ENCODE measurements around the gene AQP12B.

AQP12B gene

GRCh38 chr2:240651185-240651584 lies 31.5 kb downstream of the AQP12B start:
- no peak for DNase-seq
- H3K4me3 ChIP-seq (ENCODE audit: low read length) = no peak overlapping the region
- H2AK5ac ChIP-seq (ENCODE audit: low read length) = no peak overlapping the region

GRCh38 chr2:240650254-240650965 lies 32.3 kb downstream of the AQP12B start:
- WGBS (ENCODE audit: extremely low coverage, insufficient coverage, low lambda C conversion rate) = no CpG with 5 or more reads among the region's 13 CpGs
- Histone ChIP-seq H3K18ac (ENCODE audit: low read length) (no peak overlapping the region), H3K4ac (ENCODE audit: low read depth, low read length) (no peak overlapping the region), H3K9ac (ENCODE audit: low read length) (no peak overlapping the region), H3K36me3 (ENCODE audit: control insufficient read depth, insufficient read depth, low read length) (no peaks in the 10 kb centered on the region), H2BK15ac (replicated peaks; ENCODE audit: low read depth) (no peak overlapping the region), H2AK5ac (ENCODE audit: low read length) (no peak overlapping the region), H2BK120ac (ENCODE audit: low read depth, low read length) (no peak overlapping the region), H3K4me1 (ENCODE audit: control insufficient read depth, low read depth, low read length) (no peaks in the 10 kb centered on the region), H2BK5ac (ENCODE audit: low read length) (no peak overlapping the region), H3K27me3 (ENCODE audit: insufficient read depth, low read length, poor library complexity) (no peaks in the 10 kb centered on the region), H4K8ac (ENCODE audit: low read depth, low read length) (no peak overlapping the region), H3K79me1 (ENCODE audit: low read length) (no peaks in the 10 kb centered on the region), H3K27ac (ENCODE audit: low read depth, low read length) (no peak overlapping the region), H3K4me2 (ENCODE audit: low read length) (no peak overlapping the region), H4K5ac (ENCODE audit: low read length) (no peak overlapping the region), H3K4me3 (ENCODE audit: low read length) (no peak overlapping the region), H3K79me2 (ENCODE audit: control insufficient read depth, insufficient read depth, low read length) (no peaks in the 10 kb centered on the region), H3K56ac (ENCODE audit: low read length) (no peak overlapping the region), H3K23ac (ENCODE audit: low read length) (no peak overlapping the region)
- DNase-seq = no peak

More at GRCh38 chr2:240651185-240651584, 31.5 kb downstream of the AQP12B start:
- no peak overlapping the region for H4K5ac ChIP-seq (ENCODE audit: low read length)
- H3K79me2 ChIP-seq (ENCODE audit: control insufficient read depth, insufficient read depth, low read length) = no peaks in the 10 kb centered on the region
- no peak overlapping the region for H3K4ac ChIP-seq (ENCODE audit: low read depth, low read length)
- H3K27ac ChIP-seq (ENCODE audit: low read depth, low read length) = no peak overlapping the region
- no peak overlapping the region for H2BK5ac ChIP-seq (ENCODE audit: low read length)
- no peak overlapping the region for H3K23ac ChIP-seq (ENCODE audit: low read length)
- H3K36me3 ChIP-seq (ENCODE audit: control insufficient read depth, insufficient read depth, low read length) = no peaks in the 10 kb centered on the region
- H3K9ac ChIP-seq (ENCODE audit: low read length) = no peak overlapping the region
- WGBS (ENCODE audit: extremely low coverage, insufficient coverage, low lambda C conversion rate) = no CpG with 5 or more reads among the region's 3 CpGs
- no peaks in the 10 kb centered on the region for H3K4me1 ChIP-seq (ENCODE audit: control insufficient read depth, low read depth, low read length)
- H3K56ac ChIP-seq (ENCODE audit: low read length) = no peak overlapping the region
- no peaks in the 10 kb centered on the region for H3K27me3 ChIP-seq (ENCODE audit: insufficient read depth, low read length, poor library complexity)
- H4K8ac ChIP-seq (ENCODE audit: low read depth, low read length) = no peak overlapping the region
- no peaks in the 10 kb centered on the region for H3K79me1 ChIP-seq (ENCODE audit: low read length)
- no peak overlapping the region for H3K4me2 ChIP-seq (ENCODE audit: low read length)
- no peak overlapping the region for H2BK120ac ChIP-seq (ENCODE audit: low read depth, low read length)
- no peak overlapping the region for H3K18ac ChIP-seq (ENCODE audit: low read length)
- H2BK15ac ChIP-seq (replicated peaks; ENCODE audit: low read depth) = no peak overlapping the region

- no peak overlapping the region for H3K4ac ChIP-seq (ENCODE audit: low read depth, low read length)
- H3K79me1 ChIP-seq (ENCODE audit: low read length) = no peaks in the 10 kb centered on the region
- no peak overlapping the region for H3K4me3 ChIP-seq (ENCODE audit: low read length)
- H3K18ac ChIP-seq (ENCODE audit: low read length) = no peak overlapping the region
- H3K9ac ChIP-seq (ENCODE audit: low read length) = no peak overlapping the region
- no peak overlapping the region for H3K27ac ChIP-seq (ENCODE audit: low read depth, low read length)
- no peaks in the 10 kb centered on the region for H3K79me2 ChIP-seq (ENCODE audit: control insufficient read depth, insufficient read depth, low read length)
- H2AK5ac ChIP-seq (ENCODE audit: low read length) = no peak overlapping the region
- no peak overlapping the region for H2BK5ac ChIP-seq (ENCODE audit: low read length)
- H3K36me3 ChIP-seq (ENCODE audit: control insufficient read depth, insufficient read depth, low read length) = no peaks in the 10 kb centered on the region
- no peak overlapping the region for H2BK120ac ChIP-seq (ENCODE audit: low read depth, low read length)
- WGBS (ENCODE audit: extremely low coverage, insufficient coverage, low lambda C conversion rate) = no CpG with 5 or more reads among the region's 7 CpGs
- no peak overlapping the region for H2BK15ac ChIP-seq (replicated peaks; ENCODE audit: low read depth)
- no peak overlapping the region for H3K56ac ChIP-seq (ENCODE audit: low read length)
- no peak overlapping the region for H3K4me2 ChIP-seq (ENCODE audit: low read length)
- H3K4me1 ChIP-seq (ENCODE audit: control insufficient read depth, low read depth, low read length) = no peaks in the 10 kb centered on the region
- H3K23ac ChIP-seq (ENCODE audit: low read length) = no peak overlapping the region
- DNase-seq = no peak
- no peak overlapping the region for H4K8ac ChIP-seq (ENCODE audit: low read depth, low read length)
- H4K5ac ChIP-seq (ENCODE audit: low read length) = no peak overlapping the region
- no peaks in the 10 kb centered on the region for H3K27me3 ChIP-seq (ENCODE audit: insufficient read depth, low read length, poor library complexity)
Measured at GRCh38 chr2:240649331-240649730, 33.4 kb downstream of the AQP12B start.

GRCh38 chr2:240648650-240649275 lies 33.9 kb downstream of the AQP12B start:
- Histone ChIP-seq H3K56ac (ENCODE audit: low read length) (no peak overlapping the region), H3K4ac (ENCODE audit: low read depth, low read length) (no peak overlapping the region), H2BK15ac (replicated peaks; ENCODE audit: low read depth) (no peak overlapping the region), H4K5ac (ENCODE audit: low read length) (no peak overlapping the region), H3K27ac (ENCODE audit: low read depth, low read length) (no peak overlapping the region), H3K23ac (ENCODE audit: low read length) (no peak overlapping the region), H3K4me1 (ENCODE audit: control insufficient read depth, low read depth, low read length) (no peaks in the 10 kb centered on the region), H3K79me1 (ENCODE audit: low read length) (no peaks in the 10 kb centered on the region), H3K36me3 (ENCODE audit: control insufficient read depth, insufficient read depth, low read length) (no peaks in the 10 kb centered on the region), H2AK5ac (ENCODE audit: low read length) (no peak overlapping the region), H3K27me3 (ENCODE audit: insufficient read depth, low read length, poor library complexity) (no peaks in the 10 kb centered on the region), H2BK120ac (ENCODE audit: low read depth, low read length) (no peak overlapping the region), H3K18ac (ENCODE audit: low read length) (no peak overlapping the region), H3K4me2 (ENCODE audit: low read length) (no peak overlapping the region), H3K79me2 (ENCODE audit: control insufficient read depth, insufficient read depth, low read length) (no peaks in the 10 kb centered on the region), H4K8ac (ENCODE audit: low read depth, low read length) (no peak overlapping the region), H2BK5ac (ENCODE audit: low read length) (no peak overlapping the region), H3K4me3 (ENCODE audit: low read length) (no peak overlapping the region), H3K9ac (ENCODE audit: low read length) (no peak overlapping the region)
- WGBS (ENCODE audit: extremely low coverage, insufficient coverage, low lambda C conversion rate) = no CpG with 5 or more reads among the region's 19 CpGs
- DNase-seq = no peak

- no peaks in the 10 kb centered on the region for H3K27me3 ChIP-seq (ENCODE audit: insufficient read depth, low read length, poor library complexity)
- no peaks in the 10 kb centered on the region for H3K79me1 ChIP-seq (ENCODE audit: low read length)
- no peak overlapping the region for H4K5ac ChIP-seq (ENCODE audit: low read length)
- no peak overlapping the region for H3K18ac ChIP-seq (ENCODE audit: low read length)
- H3K23ac ChIP-seq (ENCODE audit: low read length) = no peak overlapping the region
- no peak overlapping the region for H2BK15ac ChIP-seq (replicated peaks; ENCODE audit: low read depth)
- DNase-seq = no peak
- H3K4me2 ChIP-seq (ENCODE audit: low read length) = no peak overlapping the region
- no peak overlapping the region for H2AK5ac ChIP-seq (ENCODE audit: low read length)
- no peak overlapping the region for H3K4me3 ChIP-seq (ENCODE audit: low read length)
- H3K4me1 ChIP-seq (ENCODE audit: control insufficient read depth, low read depth, low read length) = no peaks in the 10 kb centered on the region
- H3K9ac ChIP-seq (ENCODE audit: low read length) = no peak overlapping the region
- no peak overlapping the region for H3K4ac ChIP-seq (ENCODE audit: low read depth, low read length)
- H4K8ac ChIP-seq (ENCODE audit: low read depth, low read length) = no peak overlapping the region
- no CpG with 5 or more reads among the region's 6 CpGs for WGBS (ENCODE audit: extremely low coverage, insufficient coverage, low lambda C conversion rate)
- H2BK120ac ChIP-seq (ENCODE audit: low read depth, low read length) = no peak overlapping the region
- no peaks in the 10 kb centered on the region for H3K79me2 ChIP-seq (ENCODE audit: control insufficient read depth, insufficient read depth, low read length)
- H3K36me3 ChIP-seq (ENCODE audit: control insufficient read depth, insufficient read depth, low read length) = no peaks in the 10 kb centered on the region
- no peak overlapping the region for H3K56ac ChIP-seq (ENCODE audit: low read length)
- H2BK5ac ChIP-seq (ENCODE audit: low read length) = no peak overlapping the region
- H3K27ac ChIP-seq (ENCODE audit: low read depth, low read length) = no peak overlapping the region
Measured at GRCh38 chr2:240648155-240648649, 34.5 kb downstream of the AQP12B start.

Measured in mesendoderm (in vitro differentiated cells).